HCT116 (cell line): ENCODE data around the gene AKR1B1. TPM values are rescaled to one million over a fixed set of nuclear protein-coding genes. Genes with fewer than 3 reads are reported as not detected.

ENCODE experiments used
- ATAC-seq: fragments of 200-7000 bp; cut with Tn5 transposase; 2 replicates; pipeline ENCODE4 v1.9.1; 2020; ENCODE audit warnings: mild to moderate bottlenecking, moderate library complexity
- BruUV-seq: library from RNA; stranded (reverse); fragments of 400-500 nt; replicated peaks from 2 replicates; lab custom pipeline; 2021; lab: Mats Ljungman, UMichigan
- CTCF ChIA-PET: fragments of 300-600 bp; sonication (Branson Sonifier 250); formaldehyde crosslinking; loops from one replicate; lab custom pipeline; 2021; ENCODE audit warnings: antibody characterized with exemption; lab: Charles Lee
- POLR2A ChIA-PET: fragments of 300-600, 350-600 bp; sonication (Branson Sonifier 250); formaldehyde crosslinking; loops from one replicate; lab custom pipeline; 2021; ENCODE audit warnings: antibody characterized with exemption; lab: Charles Lee
- RAD21 ChIA-PET, 2 experiments: fragments of 300-600 bp; sonication (Branson Sonifier 250); formaldehyde crosslinking; loops; one replicate each; lab custom pipeline; 2023; ENCODE audit warnings: low total read pairs in 2 of 2; ENCODE audit not compliant: uncharacterized antibody in 2 of 2, unreplicated experiment in 2 of 2, low non-redundant PET in 1 of 2; lab: Charles Lee
- DNase-seq: peaks from one replicate; pipeline ENCODE4 v3.0.0-alpha.2; 2010; ENCODE audit warnings: low read depth, low spot score
- H2AFZ ChIP-seq: fragments of 200-600 bp; shearing (Covaris generic), sonication (generic); 2 replicates; pipeline ENCODE4 v1.6.1; 2017; ENCODE audit warnings: low read depth, mixed run types, mixed read lengths, antibody characterized with exemption, low read length; ENCODE audit not compliant: poor library complexity, severe bottlenecking
- H3K27ac ChIP-seq: 2 replicates; pipeline ENCODE4 v1.5.1; 2012; ENCODE audit warnings: low read depth, low read length
- H3K27me3 ChIP-seq: fragments of 200-600 bp; sonication (generic); 2 replicates; pipeline ENCODE4 v1.6.1; 2016; ENCODE audit warnings: mixed run types, low read length, mixed read lengths; ENCODE audit not compliant: insufficient read depth
- H3K36me3 ChIP-seq, 2 experiments: fragments of 200-500 bp in 1 of 2; fragments of 200-600 bp in 1 of 2; sonication (Bioruptor generic) in 1 of 2; sonication (generic) in 1 of 2; 2 replicates each; pipeline versions ENCODE4 v1.5.1 to v1.6.1; 2014 to 2016; ENCODE audit warnings: low read length in 2 of 2, inconsistent platforms in 1 of 2, mixed read lengths in 1 of 2, mixed run types in 1 of 2; ENCODE audit not compliant: insufficient read depth in 2 of 2, control insufficient read depth in 1 of 2
- H3K4me1 ChIP-seq, 2 experiments: fragments of 200-600 bp in 1 of 2; sonication (generic) in 1 of 2; 2 replicates each; pipeline versions ENCODE4 v1.5.1 to v1.6.1; 2012 to 2017; ENCODE audit warnings: low read length in 2 of 2, inconsistent platforms in 1 of 2, mild to moderate bottlenecking in 1 of 2, mixed read lengths in 1 of 2, mixed run types in 1 of 2, moderate library complexity in 1 of 2; ENCODE audit not compliant: insufficient read depth in 2 of 2, control insufficient read depth in 1 of 2
- H3K4me2 ChIP-seq: fragments of 200-600 bp; sonication (generic); 2 replicates; pipeline ENCODE4 v1.6.1; 2017; ENCODE audit warnings: mixed run types, low read length, mixed read lengths
- H3K4me3 ChIP-seq, 2 experiments: fragments of 200-600 bp in 1 of 2; sonication (generic) in 1 of 2; replicated peaks in 1 of 2; 2 replicates each; pipeline ENCODE4 v1.5.1; 2011 to 2016; ENCODE audit warnings: low read length in 2 of 2, control low read depth in 1 of 2, low read depth in 1 of 2, mild to moderate bottlenecking in 1 of 2, mixed read lengths in 1 of 2, mixed run types in 1 of 2
- H3K79me2 ChIP-seq: fragments of 200-600 bp; sonication (generic); 2 replicates; pipeline ENCODE4 v1.6.1; 2017; ENCODE audit warnings: mild to moderate bottlenecking, mixed run types, low read length, moderate library complexity, mixed read lengths; ENCODE audit not compliant: insufficient read depth
- H3K9ac ChIP-seq: fragments of 200-600 bp; sonication (generic); 2 replicates; pipeline ENCODE4 v1.6.1; 2016; ENCODE audit warnings: low read length, mixed read lengths
- H3K9me2 ChIP-seq: fragments of 200-600 bp; sonication (generic), shearing (Covaris generic); 2 replicates; pipeline ENCODE4 v1.6.1; 2017; ENCODE audit warnings: mixed run types, mild to moderate bottlenecking, moderate library complexity; ENCODE audit not compliant: insufficient read depth
- H3K9me3 ChIP-seq, 2 experiments: fragments of 200-500 bp in 1 of 2; fragments of 200-600 bp in 1 of 2; sonication (Bioruptor generic) in 1 of 2; sonication (generic) in 1 of 2; 2 replicates each; pipeline ENCODE4 v1.6.1; 2014 to 2017; ENCODE audit warnings: low read length in 2 of 2, mixed read lengths in 2 of 2, inconsistent platforms in 1 of 2, low read depth in 1 of 2, mild to moderate bottlenecking in 1 of 2, mixed run types in 1 of 2, moderate library complexity in 1 of 2; ENCODE audit not compliant: control insufficient read depth in 1 of 2, insufficient read depth in 1 of 2
- H4K20me1 ChIP-seq: fragments of 200-600 bp; sonication (generic), shearing (Covaris generic); 2 replicates; pipeline ENCODE4 v1.6.1; 2017; ENCODE audit warnings: mixed run types, mild to moderate bottlenecking, moderate library complexity; ENCODE audit not compliant: insufficient read depth
- CBX3 ChIP-seq: IDR thresholded peaks from 2 replicates; pipeline ENCODE4 v1.6.1; 2012; ENCODE audit warnings: low read depth
- EGR1 ChIP-seq: IDR thresholded peaks from 2 replicates; pipeline ENCODE4 v1.6.1; 2012; ENCODE audit warnings: low read depth
- ELF1 ChIP-seq: IDR thresholded peaks from 2 replicates; pipeline ENCODE4 v1.6.1; 2012; ENCODE audit warnings: low read depth, borderline replicate concordance
- EZH2 ChIP-seq: fragments of 200-600 bp; sonication (generic); IDR thresholded peaks from 2 replicates; pipeline ENCODE4 v1.6.1; 2017; ENCODE audit warnings: antibody characterized with exemption, mixed run types
- FOSL1 ChIP-seq: IDR thresholded peaks from 2 replicates; pipeline ENCODE4 v1.6.1; 2012; ENCODE audit warnings: low read depth
- JUND ChIP-seq: IDR thresholded peaks from 2 replicates; pipeline ENCODE4 v1.6.1; 2012
- POLR2AphosphoS5 ChIP-seq: IDR thresholded peaks from 2 replicates; pipeline ENCODE4 v1.6.1; 2011; ENCODE audit warnings: mild to moderate bottlenecking, low read depth, low read length, moderate library complexity
- REST ChIP-seq: IDR thresholded peaks from 2 replicates; pipeline ENCODE4 v1.6.1; 2012; ENCODE audit warnings: low read depth
- SRF ChIP-seq: IDR thresholded peaks from 2 replicates; pipeline ENCODE4 v1.6.1; 2012; ENCODE audit warnings: low read depth
- YY1 ChIP-seq: IDR thresholded peaks from 2 replicates; pipeline ENCODE4 v1.6.1; 2011; ENCODE audit warnings: low read length, low read depth, moderate library complexity, mild to moderate bottlenecking; ENCODE audit not compliant: insufficient replicate concordance; ENCODE audit errors: extremely low read depth
- ZBTB33 ChIP-seq: IDR thresholded peaks from 2 replicates; pipeline ENCODE4 v1.6.1; 2011; ENCODE audit warnings: mild to moderate bottlenecking, low read length, moderate library complexity; ENCODE audit not compliant: insufficient replicate concordance; ENCODE audit errors: extremely low read depth
- ZFX ChIP-seq: fragments of 450-650 bp; IDR thresholded peaks from 2 replicates; pipeline ENCODE4 v1.6.1; 2017
- ZNF274 ChIP-seq: fragments of 200-500 bp; sonication (Bioruptor generic); IDR thresholded peaks from 2 replicates; pipeline ENCODE4 v1.6.1; 2014; ENCODE audit warnings: mild to moderate bottlenecking, low read depth, low read length, inconsistent platforms
- intact Hi-C: fragments of 100-400 bp; cut with micrococcal nuclease; formaldehyde crosslinking; loops from 2 replicates; pipeline ENCODE4 v1.10.0; 2022
- total RNA-seq: library from RNA; stranded (reverse); gene quantifications from one replicate; pipeline ENCODE4 v1.2.1, GENCODE V29; 2021; ENCODE audit not compliant: unreplicated experiment

The AKR1B1 gene
- total RNA-seq, 1 experiment from 2014 or later = 56.8 TPM

GRCh38 chr7:134468054-134468453 is 9.2 kb upstream of the AKR1B1 start:
- H3K4me3 ChIP-seq = no peak overlapping the region
- DNase-seq (no peak), ATAC-seq (no peak)
- no peak overlapping the region for H3K4me2 ChIP-seq
- ChIA-PET POLR2A (no interaction called here), CTCF (no interaction called here), RAD21 (no interaction called here)
- H3K36me3 ChIP-seq = no peaks in the 10 kb centered on the region
- no peak overlapping the region for H3K27ac ChIP-seq
- peaks cover 0 to 9% of the 10 kb centered on the region in 2 experiments; a peak in 2 of 4 replicates for H3K4me1 ChIP-seq
- no peaks in the 10 kb centered on the region for H3K9me2 ChIP-seq
- BruUV-seq = no TSS peak
- intact Hi-C loops = no loop called here
- no peak overlapping the region for H2AFZ ChIP-seq
- H4K20me1 ChIP-seq = no peaks in the 10 kb centered on the region
- H3K79me2 ChIP-seq = no peaks in the 10 kb centered on the region
- no peaks in the 10 kb centered on the region for H3K27me3 ChIP-seq
- no peak overlapping the region for H3K9ac ChIP-seq
- no peak for TF ChIP-seq ZFX
- TF ChIP-seq, all 23 proteins: peak for 0
- no peaks in the 10 kb centered on the region for H3K9me3 ChIP-seq

GRCh38 chr7:134465491-134465890 is 6.6 kb upstream of the AKR1B1 start:
- no peak overlapping the region for H3K4me2 ChIP-seq
- ChIA-PET POLR2A (no interaction called here), CTCF (no interaction called here), RAD21 (no interaction called here)
- DNase-seq (no peak), ATAC-seq (no peak)
- no peaks in the 10 kb centered on the region for H3K9me2 ChIP-seq
- intact Hi-C loops = no loop called here
- H3K9ac ChIP-seq = no peak overlapping the region
- H3K4me1 ChIP-seq = 0 out of 4 replicates have a peak, but pooled peaks cover 0 to 3% of the 10 kb centered on the region in 2 experiments
- no peaks in the 10 kb centered on the region for H3K79me2 ChIP-seq
- H2AFZ ChIP-seq = no peak overlapping the region
- H3K27me3 ChIP-seq = no peaks in the 10 kb centered on the region
- no peaks in the 10 kb centered on the region for H4K20me1 ChIP-seq
- H3K27ac ChIP-seq = no peak overlapping the region
- H3K9me3 ChIP-seq = no peaks in the 10 kb centered on the region
- no TSS peak for BruUV-seq
- H3K4me3 ChIP-seq = no peak overlapping the region
- H3K36me3 ChIP-seq = no peaks in the 10 kb centered on the region
- no peak for TF ChIP-seq YY1
- TF ChIP-seq ZNF274 = no peak
- TF ChIP-seq FOSL1 = no peak
- no peak for TF ChIP-seq EGR1
- TF ChIP-seq EZH2 = no peak
- no peak for TF ChIP-seq JUND
- TF ChIP-seq POLR2AphosphoS5 = no peak
- no peak for TF ChIP-seq ZBTB33
- TF ChIP-seq SRF = no peak
- no peak for TF ChIP-seq CBX3
- no peak for TF ChIP-seq REST
- TF ChIP-seq ELF1 = no peak
- TF ChIP-seq ZFX = no peak
